ENCODE results near the gene FSTL4. TPM values are rescaled to one million over a fixed set of nuclear protein-coding genes. Genes with fewer than 3 reads are reported as not detected.

FSTL4 gene
- total RNA-seq, 2 donors from 2014 or later: not detected

DNA sequence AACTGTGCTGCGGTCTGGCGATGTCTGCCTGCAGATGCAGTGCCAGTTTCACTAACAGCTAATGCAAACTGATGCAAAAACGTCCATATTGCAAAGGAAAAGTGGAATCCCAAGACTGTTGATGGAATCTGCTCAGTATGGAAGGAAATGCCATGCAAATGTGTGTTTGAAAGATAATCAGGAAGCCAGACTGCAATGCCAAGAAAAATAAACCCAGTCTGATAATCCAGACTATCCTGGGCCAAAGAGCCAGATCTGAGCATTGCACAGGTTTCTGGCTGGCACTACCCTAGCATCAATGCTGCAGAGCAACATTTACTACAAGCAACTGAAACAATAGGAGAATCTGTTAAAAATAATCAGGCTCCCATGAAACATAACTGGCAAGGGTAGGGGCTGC is 130.3 kb downstream of the FSTL4 start:
- H3K4me1 ChIP-seq: no peaks in the 10 kb centered on the region
- no peak overlapping the region for H3K4me3 ChIP-seq
- H3K27me3 ChIP-seq: no peaks in the 10 kb centered on the region
- H3K27ac ChIP-seq: no peak overlapping the region
- no peaks in the 10 kb centered on the region for H3K9me3 ChIP-seq
- H3K36me3 ChIP-seq: no peaks in the 10 kb centered on the region
- TF ChIP-seq, protein P1, sequence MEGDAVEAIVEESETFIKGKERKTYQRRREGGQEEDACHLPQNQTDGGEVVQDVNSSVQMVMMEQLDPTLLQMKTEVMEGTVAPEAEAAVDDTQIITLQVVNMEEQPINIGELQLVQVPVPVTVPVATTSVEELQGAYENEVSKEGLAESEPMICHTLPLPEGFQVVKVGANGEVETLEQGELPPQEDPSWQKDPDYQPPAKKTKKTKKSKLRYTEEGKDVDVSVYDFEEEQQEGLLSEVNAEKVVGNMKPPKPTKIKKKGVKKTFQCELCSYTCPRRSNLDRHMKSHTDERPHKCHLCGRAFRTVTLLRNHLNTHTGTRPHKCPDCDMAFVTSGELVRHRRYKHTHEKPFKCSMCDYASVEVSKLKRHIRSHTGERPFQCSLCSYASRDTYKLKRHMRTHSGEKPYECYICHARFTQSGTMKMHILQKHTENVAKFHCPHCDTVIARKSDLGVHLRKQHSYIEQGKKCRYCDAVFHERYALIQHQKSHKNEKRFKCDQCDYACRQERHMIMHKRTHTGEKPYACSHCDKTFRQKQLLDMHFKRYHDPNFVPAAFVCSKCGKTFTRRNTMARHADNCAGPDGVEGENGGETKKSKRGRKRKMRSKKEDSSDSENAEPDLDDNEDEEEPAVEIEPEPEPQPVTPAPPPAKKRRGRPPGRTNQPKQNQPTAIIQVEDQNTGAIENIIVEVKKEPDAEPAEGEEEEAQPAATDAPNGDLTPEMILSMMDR (IDR thresholded peaks at IDR 0.05): no peak
- DNase-seq (ENCODE audit: low spot score): no peak

GRCh38 chr5:133480866-133481265 is 131.5 kb downstream of the FSTL4 start:
- Histone ChIP-seq H3K36me3 (no peaks in the 10 kb centered on the region), H3K4me3 (no peak overlapping the region), H3K27me3 (no peaks in the 10 kb centered on the region), H3K4me1 (no peaks in the 10 kb centered on the region), H3K9me3 (no peaks in the 10 kb centered on the region), H3K27ac (no peak overlapping the region)
- TF ChIP-seq, protein P1 (IDR thresholded peaks at IDR 0.05): no peak
- no peak for DNase-seq (ENCODE audit: low spot score)

- H3K9me3 ChIP-seq: no peaks in the 10 kb centered on the region
- no peaks in the 10 kb centered on the region for H3K4me1 ChIP-seq
- no peaks in the 10 kb centered on the region for H3K27me3 ChIP-seq
- no peaks in the 10 kb centered on the region for H3K36me3 ChIP-seq
- TF ChIP-seq, protein P1 (IDR thresholded peaks at IDR 0.05): no peak
- DNase-seq (ENCODE audit: low spot score): no peak
- H3K27ac ChIP-seq: no peak overlapping the region
- no peak overlapping the region for H3K4me3 ChIP-seq
These were observed 132.0 kb downstream of the FSTL4 start for GRCh38 chr5:133480366-133480765.

DNA sequence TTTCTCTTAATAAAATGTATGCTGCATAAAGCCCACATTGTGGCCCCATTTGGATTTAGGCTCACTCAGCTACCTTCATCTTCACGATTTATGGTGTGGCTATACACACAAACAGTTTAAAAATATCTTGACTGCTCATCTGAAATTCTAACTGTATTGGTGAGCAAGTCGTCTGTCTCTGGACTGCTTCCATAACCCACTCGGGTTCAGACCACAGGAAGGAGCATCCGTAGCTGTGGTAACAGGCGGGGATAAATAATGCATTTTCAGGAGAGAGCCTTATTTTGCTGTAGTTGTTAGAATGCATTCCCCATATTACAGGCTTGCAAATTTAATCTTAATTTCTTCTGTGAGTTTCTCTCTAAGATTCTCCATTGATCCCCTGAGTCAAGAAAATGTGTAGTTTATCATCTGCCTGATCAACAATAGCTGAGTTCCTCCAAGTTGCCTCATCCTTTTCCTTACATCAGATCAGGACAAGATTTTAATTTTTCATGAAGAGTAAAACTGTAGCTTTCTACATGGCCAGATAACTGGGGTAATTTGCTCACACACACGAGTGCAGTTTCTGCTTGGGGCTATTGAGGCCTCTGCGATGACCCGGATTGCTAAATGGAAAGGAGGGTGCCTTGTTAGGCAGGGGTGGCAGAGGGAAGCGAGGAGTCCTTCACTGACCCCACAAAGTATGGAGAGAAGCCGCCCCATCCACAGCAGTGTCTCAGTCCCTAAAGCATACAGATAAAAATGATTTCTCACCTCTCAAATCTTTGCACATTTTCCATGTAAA is 133.9 kb downstream of the FSTL4 start:
- DNase-seq (ENCODE audit: low spot score): no peak
- Histone ChIP-seq H3K27me3 (no peaks in the 10 kb centered on the region), H3K4me3 (no peak overlapping the region), H3K27ac (no peak overlapping the region), H3K36me3 (no peaks in the 10 kb centered on the region), H3K9me3 (no peaks in the 10 kb centered on the region), H3K4me1 (no peaks in the 10 kb centered on the region)
- TF ChIP-seq, protein P1 (IDR thresholded peaks at IDR 0.05): no peak

- DNase-seq (ENCODE audit: low spot score): no peak
- Histone ChIP-seq H3K4me3 (no peak overlapping the region), H3K9me3 (no peaks in the 10 kb centered on the region), H3K36me3 (no peaks in the 10 kb centered on the region), H3K27me3 (no peaks in the 10 kb centered on the region), H3K4me1 (no peaks in the 10 kb centered on the region), H3K27ac (no peak overlapping the region)
- TF ChIP-seq, protein P1 (IDR thresholded peaks at IDR 0.05): no peak
These were observed 136.4 kb downstream of the FSTL4 start for GRCh38 chr5:133475986-133476385.
